SK-N-SH (cell line): ENCODE results near the gene WDR47.
"Not testable (repeated sequence)": the region's sequence is repeated elsewhere in the genome, so short reads cannot be mapped to it uniquely, and the experiment has no call there.

Source experiments
- FOSL2 ChIP-seq: IDR thresholded peaks from 2 replicates; pipeline ENCODE4 v1.4.0; 2012; ENCODE audit warnings: low read depth, mild to moderate bottlenecking, moderate library complexity, borderline replicate concordance
- POLR2AphosphoS5 ChIP-seq: IDR thresholded peaks from 2 replicates; pipeline ENCODE4 v1.6.1; 2012; ENCODE audit warnings: low read depth, low read length
- TF ChIP-seq, protein P1 (sequence below): IDR thresholded peaks from 2 replicates; pipeline ENCODE4 v1.4.0; 2012; ENCODE audit warnings: low read depth
- TF ChIP-seq, protein P2 (sequence below): fragments of 200-600 bp; sonication (generic); IDR thresholded peaks from 2 replicates; pipeline ENCODE4 v1.6.1; 2017; ENCODE audit warnings: antibody characterized with exemption, mild to moderate bottlenecking, moderate library complexity
- TF ChIP-seq, protein P3 (sequence below): IDR thresholded peaks from 2 replicates; pipeline ENCODE4 v1.4.0; 2012; ENCODE audit warnings: low read depth, borderline replicate concordance

DNA sequence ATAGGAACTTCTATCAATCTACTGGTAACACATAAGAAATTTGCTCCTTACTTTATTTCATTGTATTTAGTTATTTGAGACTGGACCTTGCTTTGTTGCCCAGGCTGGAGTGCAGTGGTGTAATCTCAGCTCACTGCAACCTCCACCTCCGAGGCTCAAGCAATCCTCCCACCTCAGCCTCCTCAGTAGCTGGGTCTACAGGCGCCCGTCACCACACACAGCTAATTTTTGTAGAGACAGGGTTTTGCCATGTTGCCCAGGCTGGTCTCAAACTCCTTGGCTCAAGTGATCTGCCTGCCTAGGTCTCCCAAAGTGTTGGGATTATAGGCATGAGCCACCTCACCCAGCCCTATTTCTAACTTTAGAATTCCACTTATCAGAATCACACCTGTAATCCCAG is 10.2 kb upstream of the WDR47 start:
- not testable (repeated sequence) for TF ChIP-seq POLR2AphosphoS5, FOSL2
- TF ChIP-seq, protein P1, sequence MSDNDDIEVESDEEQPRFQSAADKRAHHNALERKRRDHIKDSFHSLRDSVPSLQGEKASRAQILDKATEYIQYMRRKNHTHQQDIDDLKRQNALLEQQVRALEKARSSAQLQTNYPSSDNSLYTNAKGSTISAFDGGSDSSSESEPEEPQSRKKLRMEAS, result not testable (repeated sequence)
- TF ChIP-seq, protein P2, sequence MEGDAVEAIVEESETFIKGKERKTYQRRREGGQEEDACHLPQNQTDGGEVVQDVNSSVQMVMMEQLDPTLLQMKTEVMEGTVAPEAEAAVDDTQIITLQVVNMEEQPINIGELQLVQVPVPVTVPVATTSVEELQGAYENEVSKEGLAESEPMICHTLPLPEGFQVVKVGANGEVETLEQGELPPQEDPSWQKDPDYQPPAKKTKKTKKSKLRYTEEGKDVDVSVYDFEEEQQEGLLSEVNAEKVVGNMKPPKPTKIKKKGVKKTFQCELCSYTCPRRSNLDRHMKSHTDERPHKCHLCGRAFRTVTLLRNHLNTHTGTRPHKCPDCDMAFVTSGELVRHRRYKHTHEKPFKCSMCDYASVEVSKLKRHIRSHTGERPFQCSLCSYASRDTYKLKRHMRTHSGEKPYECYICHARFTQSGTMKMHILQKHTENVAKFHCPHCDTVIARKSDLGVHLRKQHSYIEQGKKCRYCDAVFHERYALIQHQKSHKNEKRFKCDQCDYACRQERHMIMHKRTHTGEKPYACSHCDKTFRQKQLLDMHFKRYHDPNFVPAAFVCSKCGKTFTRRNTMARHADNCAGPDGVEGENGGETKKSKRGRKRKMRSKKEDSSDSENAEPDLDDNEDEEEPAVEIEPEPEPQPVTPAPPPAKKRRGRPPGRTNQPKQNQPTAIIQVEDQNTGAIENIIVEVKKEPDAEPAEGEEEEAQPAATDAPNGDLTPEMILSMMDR, result not testable (repeated sequence)
- TF ChIP-seq, protein P3, sequence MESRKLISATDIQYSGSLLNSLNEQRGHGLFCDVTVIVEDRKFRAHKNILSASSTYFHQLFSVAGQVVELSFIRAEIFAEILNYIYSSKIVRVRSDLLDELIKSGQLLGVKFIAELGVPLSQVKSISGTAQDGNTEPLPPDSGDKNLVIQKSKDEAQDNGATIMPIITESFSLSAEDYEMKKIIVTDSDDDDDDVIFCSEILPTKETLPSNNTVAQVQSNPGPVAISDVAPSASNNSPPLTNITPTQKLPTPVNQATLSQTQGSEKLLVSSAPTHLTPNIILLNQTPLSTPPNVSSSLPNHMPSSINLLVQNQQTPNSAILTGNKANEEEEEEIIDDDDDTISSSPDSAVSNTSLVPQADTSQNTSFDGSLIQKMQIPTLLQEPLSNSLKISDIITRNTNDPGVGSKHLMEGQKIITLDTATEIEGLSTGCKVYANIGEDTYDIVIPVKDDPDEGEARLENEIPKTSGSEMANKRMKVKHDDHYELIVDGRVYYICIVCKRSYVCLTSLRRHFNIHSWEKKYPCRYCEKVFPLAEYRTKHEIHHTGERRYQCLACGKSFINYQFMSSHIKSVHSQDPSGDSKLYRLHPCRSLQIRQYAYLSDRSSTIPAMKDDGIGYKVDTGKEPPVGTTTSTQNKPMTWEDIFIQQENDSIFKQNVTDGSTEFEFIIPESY, result not testable (repeated sequence)
